Thyroid gland (tissue), 4 donors: Measurements from ENCODE around the gene FKBP9.

ENCODE experiments used
- CTCF ChIP-seq, 6 experiments: fragments of 200-600 bp in 3 of 6; fragments of 450-650 bp in 3 of 6; sonication (generic) in 3 of 6; IDR thresholded peaks; one replicate each; pipeline ENCODE4 v1.5.1; 2016 to 2019; ENCODE audit warnings: antibody characterized with exemption in 6 of 6, mild to moderate bottlenecking in 2 of 6, inconsistent platforms in 1 of 6, moderate library complexity in 1 of 6
- POLR2A ChIP-seq, 2 donors: fragments of 450-650 bp; IDR thresholded peaks; one replicate each; pipeline ENCODE4 v1.6.1; 2017; ENCODE audit warnings: antibody characterized with exemption in 2 of 2, mild to moderate bottlenecking in 2 of 2, moderate library complexity in 1 of 2

- TF ChIP-seq POLR2A (IDR thresholded peaks at IDR 0.05) (no peak), CTCF (IDR thresholded peaks at IDR 0.05) (no peak)
Measured at GRCh38 chr7:32910195-32910594, 47.0 kb upstream of the FKBP9 start.
